KOPT-K1 (cell line): Measurements from ENCODE around the gene FGD4.

Experiments used
- H3K27ac ChIP-seq: fragments of 200-600 bp; sonication (generic); 2 replicates; pipeline ENCODE4 v1.5.1; 2016; ENCODE audit warnings: antibody characterized with exemption, mild to moderate bottlenecking, low read depth, low read length; ENCODE audit not compliant: poor library complexity, severe bottlenecking
- H3K36me3 ChIP-seq: fragments of 200-600 bp; sonication (generic); 2 replicates; pipeline ENCODE4 v1.5.1; 2017; ENCODE audit warnings: antibody characterized with exemption, mild to moderate bottlenecking, low read length, moderate library complexity; ENCODE audit not compliant: insufficient read depth
- H3K9me3 ChIP-seq: fragments of 200-600 bp; sonication (generic); 2 replicates; pipeline ENCODE4 v1.5.1; 2017; ENCODE audit warnings: antibody characterized with exemption, low read length, mild to moderate bottlenecking; ENCODE audit not compliant: insufficient read depth, poor library complexity, severe bottlenecking

FGD4 gene

DNA sequence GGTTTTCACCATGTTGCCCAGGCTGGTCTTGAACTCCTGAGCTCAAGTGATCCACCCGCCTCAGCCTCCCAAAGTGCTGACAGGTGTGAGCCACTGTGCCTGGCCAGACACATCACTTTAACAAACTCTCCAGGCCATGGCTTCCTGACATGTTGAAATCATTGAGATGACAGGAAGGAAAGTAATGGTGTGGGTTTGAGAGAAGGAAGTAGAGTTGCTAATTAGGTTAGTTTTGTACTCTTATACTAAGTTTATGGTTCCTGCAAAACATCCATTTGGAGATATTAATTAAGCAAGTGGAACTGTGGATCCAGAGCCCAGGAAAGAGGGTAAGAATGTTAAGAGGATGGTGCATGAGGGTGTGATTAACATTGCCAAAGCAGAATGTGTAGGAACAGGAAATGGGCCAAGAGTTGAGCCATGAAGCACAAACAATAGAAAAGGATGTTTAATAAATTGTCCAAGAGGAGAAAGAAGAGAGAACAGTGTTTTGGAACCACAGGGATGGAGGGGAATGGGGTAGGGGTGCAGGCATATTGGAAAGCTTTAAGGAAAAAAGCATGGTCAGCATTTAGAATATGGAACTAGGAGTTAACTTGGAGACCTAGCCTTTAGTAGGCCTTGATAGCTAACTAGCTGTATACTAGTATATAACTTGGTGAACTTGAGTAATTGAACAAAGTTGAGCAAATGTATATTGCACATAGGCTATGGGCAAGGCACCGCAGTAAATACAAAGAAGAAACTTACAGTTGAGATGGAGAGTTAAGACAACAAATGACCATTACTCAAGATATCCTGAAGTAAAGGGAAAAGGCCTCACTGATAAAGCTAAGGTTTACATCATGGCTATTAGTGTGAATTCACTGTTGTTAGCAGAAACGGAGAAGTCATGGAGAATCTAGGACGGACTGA, 188.5 kb downstream of the FGD4 start:
- H3K36me3 ChIP-seq, result no peaks in the 10 kb centered on the region
- no peak overlapping the region for H3K27ac ChIP-seq
- no peaks in the 10 kb centered on the region for H3K9me3 ChIP-seq

DNA sequence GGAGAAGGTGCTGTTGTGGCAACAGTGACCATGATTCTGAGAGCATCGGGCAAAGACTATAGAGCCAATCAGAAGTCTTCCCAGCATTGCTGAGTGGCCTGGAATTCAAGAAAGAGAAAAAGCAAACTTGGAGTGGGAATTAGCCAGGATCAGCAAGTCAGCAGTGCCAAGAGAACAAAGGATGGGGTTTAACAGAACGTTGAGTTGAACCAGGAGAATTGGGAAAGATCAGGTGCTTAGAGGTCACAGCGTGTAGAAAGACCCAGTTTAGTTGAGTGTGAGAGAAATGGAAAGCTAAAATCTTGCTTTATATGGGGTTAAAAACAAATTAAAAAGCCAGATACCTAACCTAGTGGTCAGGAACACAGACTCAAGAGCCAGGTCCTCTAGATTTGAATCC, 189.2 kb downstream of the FGD4 start:
- no peaks in the 10 kb centered on the region for H3K9me3 ChIP-seq
- H3K27ac ChIP-seq, result no peak overlapping the region
- H3K36me3 ChIP-seq, result no peaks in the 10 kb centered on the region

DNA sequence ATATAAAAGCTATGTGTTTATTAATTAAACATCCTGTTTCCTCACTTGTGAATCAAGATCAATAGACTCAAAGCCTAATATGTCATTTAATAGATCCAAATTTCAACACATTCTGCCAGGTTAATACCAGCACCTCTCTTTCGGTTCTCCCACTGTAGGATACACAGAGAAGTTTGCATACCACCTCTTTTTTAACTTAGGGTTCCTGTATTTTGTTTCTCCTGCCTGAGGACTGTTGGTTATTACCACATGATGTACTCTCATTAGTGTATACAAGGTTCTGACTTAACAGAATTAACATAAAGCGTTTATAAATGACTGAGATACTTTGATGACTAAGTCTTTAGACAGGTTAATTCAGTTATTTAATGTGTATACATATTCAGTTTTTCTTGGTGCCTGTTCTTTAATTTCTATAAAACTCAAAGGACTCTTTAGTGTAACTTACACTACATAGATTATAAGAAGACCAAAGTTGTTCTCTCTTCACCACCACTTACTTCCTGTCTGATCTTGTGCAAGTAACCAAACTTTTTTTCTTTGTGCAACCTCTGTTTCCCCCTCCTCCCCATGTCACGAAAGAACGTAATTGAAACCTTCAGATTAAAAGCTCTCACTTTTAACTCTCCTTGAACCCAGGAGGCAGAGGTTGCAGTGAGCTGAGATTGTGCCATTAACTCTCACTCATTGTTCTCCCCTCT, 190.0 kb downstream of the FGD4 start:
- Histone ChIP-seq H3K27ac (no peak overlapping the region), H3K9me3 (no peaks in the 10 kb centered on the region), H3K36me3 (no peaks in the 10 kb centered on the region)

DNA sequence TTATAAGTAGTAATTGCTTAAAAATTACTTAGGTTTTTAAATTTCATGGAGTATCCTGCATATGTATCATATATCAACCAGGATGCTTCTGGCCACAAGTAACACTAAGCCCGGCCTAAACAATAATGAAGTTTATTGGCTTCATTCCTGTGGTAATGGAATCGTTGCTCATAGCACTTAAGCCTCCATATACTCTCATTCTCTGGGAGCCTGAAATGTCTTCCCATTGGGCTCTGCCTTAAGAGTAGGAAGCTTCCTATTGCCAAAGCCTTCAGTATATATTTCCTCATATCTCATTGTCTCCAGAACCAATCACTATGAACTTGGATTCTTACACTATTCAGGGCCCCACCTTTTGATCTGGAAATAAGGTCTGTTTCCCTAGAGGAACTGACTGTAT, 195.9 kb downstream of the FGD4 start:
- no peaks in the 10 kb centered on the region for H3K36me3 ChIP-seq
- no peak overlapping the region for H3K27ac ChIP-seq

DNA sequence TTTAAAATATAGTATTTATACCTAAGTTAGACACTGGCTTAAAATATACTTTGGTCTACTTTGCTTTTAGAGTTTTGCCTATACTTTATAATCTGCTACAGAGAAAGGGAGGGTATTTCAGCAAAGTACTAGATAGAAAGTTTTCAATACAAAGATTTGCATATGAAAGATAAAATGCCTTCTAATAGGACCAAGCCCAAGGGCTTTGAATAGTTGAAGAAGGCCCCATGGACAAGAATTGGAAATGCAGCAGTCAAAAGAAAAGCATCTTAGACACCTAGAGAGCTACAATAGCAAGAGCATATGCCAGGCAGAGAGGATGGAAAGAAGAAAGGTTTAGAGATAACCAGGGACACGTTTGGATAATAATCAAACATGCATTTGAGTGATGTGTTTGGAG, 196.7 kb downstream of the FGD4 start:
- Histone ChIP-seq H3K9me3 (no peaks in the 10 kb centered on the region), H3K27ac (no peak overlapping the region), H3K36me3 (no peaks in the 10 kb centered on the region)

More for the DNA sequence above, 195.9 kb downstream of the FGD4 start:
- no peaks in the 10 kb centered on the region for H3K9me3 ChIP-seq

DNA sequence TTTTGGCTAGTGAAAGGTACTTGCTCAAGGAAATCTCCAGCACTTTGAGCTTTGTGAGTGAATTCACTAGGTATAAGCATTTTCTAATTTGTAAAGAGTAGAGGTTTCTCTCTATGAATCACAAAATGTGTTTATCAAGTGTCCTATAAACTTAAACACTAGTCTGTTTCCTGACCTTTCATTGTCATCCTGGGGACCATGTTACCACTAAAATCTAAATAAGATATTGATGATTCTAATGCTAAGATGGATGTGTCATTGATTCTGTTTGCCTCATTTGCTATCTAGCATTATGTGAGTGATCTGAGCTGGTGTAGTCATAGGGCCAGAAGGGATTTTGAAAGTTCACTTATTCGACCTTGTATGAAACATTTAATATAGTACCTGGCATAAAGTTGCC, 199.3 kb downstream of the FGD4 start:
- Histone ChIP-seq H3K9me3 (no peaks in the 10 kb centered on the region), H3K36me3 (no peaks in the 10 kb centered on the region), H3K27ac (no peak overlapping the region)

DNA sequence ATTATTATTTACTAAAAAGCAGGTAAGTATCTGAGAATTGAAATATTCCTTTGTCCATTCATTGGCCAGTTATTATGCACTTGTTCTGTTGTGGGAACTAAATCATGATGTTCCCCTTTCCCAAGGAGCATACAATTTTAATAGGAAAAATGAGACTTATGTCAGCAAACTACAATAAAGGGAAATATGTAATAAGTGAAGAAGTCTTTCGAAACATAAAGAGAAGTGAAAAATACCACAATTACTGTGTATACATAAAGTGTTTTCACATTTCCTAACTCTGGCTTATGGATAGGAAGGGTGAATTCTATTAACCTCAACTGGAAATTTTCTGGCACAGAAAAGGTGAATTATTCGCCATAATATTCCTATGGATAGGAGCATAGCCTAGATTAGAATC, 201.3 kb downstream of the FGD4 start:
- Histone ChIP-seq H3K36me3 (no peaks in the 10 kb centered on the region), H3K27ac (no peak overlapping the region), H3K9me3 (no peaks in the 10 kb centered on the region)

DNA sequence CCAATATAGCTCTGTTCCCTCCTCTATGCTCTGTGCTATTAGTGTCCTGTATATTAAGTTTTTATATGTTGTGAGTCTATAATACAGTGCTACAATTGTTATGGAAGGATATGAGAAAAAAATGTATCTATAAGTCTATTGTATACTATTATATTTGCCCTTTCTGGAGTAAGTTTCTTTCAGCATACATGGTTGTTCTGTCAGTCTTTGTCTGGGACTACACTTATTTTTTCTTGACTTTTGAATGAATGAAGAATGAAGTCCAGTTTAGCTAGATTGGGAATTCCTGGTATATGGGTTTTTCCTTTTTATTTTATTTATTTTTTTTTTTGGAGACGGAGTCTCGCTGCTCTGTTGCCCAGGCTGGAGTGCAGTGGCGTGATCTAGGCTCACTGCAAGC, 203.7 kb downstream of the FGD4 start:
- Histone ChIP-seq H3K36me3 (no peaks in the 10 kb centered on the region), H3K9me3 (no peaks in the 10 kb centered on the region), H3K27ac (no peak overlapping the region)

DNA sequence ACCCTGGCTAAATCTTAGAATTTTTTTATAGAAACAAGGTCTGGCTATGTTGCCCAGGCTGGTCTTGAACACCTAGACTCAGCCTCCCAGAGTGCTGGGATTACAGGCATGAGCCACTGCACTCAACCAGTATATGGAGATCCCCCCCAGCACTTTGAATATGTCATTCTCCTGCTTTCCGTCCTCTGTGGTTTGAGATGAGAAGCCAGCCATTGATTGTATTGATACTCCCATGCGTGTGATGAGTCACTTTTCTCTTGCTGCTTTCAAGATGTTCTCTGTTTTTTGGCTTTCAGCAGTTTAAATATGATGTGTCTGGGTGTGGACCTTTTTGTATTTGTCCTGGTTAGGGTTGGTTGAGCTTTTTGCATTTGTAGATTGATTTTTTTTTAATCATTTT, 204.5 kb downstream of the FGD4 start:
- Histone ChIP-seq H3K36me3 (no peaks in the 10 kb centered on the region), H3K27ac (no peak overlapping the region), H3K9me3 (no peaks in the 10 kb centered on the region)

DNA sequence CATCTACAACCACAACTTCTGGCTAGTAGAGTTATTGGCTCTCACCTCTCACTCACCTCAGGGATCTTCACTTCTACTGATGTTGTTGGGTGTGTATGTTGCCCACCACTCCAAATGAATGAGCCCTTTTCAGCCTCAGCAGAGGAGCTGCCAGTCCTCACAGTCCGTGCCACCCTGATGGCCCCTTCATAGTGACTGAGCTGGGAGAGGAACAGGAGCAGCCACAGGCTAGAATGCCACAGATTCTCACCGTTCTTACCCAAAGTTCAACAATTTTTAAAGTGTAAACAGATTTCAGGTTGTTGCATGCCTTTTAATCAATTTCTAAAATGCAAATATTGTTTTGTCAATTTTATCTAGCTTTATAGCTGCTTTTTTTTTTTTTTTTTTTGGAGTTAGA, 205.2 kb downstream of the FGD4 start:
- Histone ChIP-seq H3K27ac (no peak overlapping the region), H3K36me3 (no peaks in the 10 kb centered on the region), H3K9me3 (no peaks in the 10 kb centered on the region)

DNA sequence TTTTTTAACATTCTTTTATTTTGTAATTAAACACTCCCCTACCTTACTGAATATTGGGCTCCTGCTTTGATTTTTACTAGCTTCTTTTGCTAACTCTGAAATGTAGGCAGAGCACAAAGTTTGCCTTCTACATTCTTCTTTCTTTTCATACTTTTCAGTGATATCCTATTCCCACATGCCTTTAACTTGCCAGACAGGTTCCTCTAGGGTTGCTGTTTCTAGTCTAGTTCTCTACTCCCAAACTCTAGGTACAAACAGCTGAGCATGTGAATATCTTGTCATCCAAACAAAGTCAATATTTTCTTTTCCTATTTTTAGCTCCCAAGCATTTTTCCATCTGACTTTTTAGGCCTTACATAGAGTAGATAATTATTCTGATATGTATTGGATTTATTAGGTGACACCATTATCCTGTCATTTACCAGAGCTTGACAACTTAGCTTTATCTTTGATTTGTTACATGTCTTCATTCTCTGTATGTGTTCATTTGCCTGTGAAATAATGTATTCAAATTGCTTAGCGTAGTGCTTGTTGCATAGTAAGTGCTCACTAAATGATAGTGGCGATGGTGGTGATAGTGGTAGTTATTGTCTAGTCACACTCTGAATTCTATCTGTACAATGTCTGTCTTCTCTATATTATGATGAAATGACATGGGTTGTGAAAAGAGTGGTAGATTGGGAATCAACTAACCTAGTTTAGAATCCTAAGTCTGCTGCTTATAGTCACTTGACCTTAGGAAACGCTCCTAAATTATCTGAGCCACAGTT, 206.2 kb downstream of the FGD4 start:
- H3K27ac ChIP-seq, result no peak overlapping the region
- no peaks in the 10 kb centered on the region for H3K36me3 ChIP-seq
- H3K9me3 ChIP-seq, result no peaks in the 10 kb centered on the region

DNA sequence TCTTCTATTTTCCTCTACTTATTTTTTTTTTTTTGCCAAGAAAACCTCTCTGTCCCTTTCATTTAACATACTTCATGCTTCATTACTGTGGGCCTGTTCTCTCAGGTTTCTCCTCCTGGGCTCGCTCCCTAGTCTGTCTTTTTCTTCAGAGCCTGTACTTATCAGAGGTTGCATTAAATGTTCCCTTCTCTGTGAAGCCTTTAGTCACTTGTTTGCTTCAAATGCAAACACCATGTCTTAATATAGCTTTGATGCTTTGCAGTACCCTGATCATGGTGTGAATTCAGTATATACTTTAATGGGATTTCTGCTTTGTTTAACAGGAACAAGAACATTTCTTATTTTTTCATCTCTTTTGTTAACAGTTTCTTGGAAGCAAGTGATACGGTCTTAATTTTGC, 207.1 kb downstream of the FGD4 start:
- no peaks in the 10 kb centered on the region for H3K9me3 ChIP-seq
- no peaks in the 10 kb centered on the region for H3K36me3 ChIP-seq
- H3K27ac ChIP-seq, result no peak overlapping the region

DNA sequence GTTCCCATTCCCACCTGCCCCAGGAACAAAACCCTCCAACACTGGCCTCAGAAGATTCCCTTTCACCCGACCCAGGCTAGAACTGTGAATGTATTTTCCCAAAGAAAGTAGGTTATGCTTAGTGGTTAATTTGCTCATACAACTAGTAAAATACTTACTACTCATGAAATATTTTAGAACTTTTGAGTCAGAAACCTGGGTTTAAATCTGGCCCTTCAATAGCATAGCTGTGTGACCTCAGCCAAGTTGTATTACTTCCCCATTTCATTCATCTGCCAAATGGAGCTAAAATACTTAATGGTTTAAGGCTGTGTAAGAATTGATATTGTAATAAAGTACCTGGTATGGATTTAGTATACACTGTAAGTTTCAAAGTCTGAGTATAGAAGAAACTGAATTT, 210.6 kb downstream of the FGD4 start:
- no peaks in the 10 kb centered on the region for H3K9me3 ChIP-seq
- no peaks in the 10 kb centered on the region for H3K36me3 ChIP-seq
- H3K27ac ChIP-seq, result no peak overlapping the region

DNA sequence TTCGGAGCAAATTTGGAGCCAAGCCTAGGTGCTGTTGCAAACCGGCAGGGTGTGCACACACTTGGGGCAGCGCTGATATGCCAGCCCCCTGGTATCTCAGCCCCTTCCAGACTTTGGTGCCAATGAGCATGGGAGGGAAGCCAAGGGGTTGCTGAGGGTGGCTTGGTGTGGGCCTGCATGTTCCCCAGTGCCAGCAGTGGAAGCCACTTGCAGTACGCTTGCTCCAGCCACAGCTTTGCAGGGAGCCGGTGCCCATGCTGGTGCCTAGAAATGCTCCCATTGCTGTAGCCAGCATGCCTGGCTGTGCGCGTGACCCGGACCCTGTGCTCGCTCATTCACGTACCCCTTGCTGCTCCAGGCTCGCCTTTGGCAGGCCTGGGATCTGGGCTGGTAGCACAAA, 212.6 kb downstream of the FGD4 start:
- Histone ChIP-seq H3K9me3 (no peaks in the 10 kb centered on the region), H3K36me3 (no peaks in the 10 kb centered on the region), H3K27ac (no peak overlapping the region)
